SK-N-SH treated with all-trans-retinoic acid at 6 μM for 48 hours (cell line): ENCODE measurements around the gene KRT23.

Source experiments
- ATAC-seq: fragments of 200-7000 bp; cut with Tn5 transposase; 3 replicates; pipeline ENCODE4 v1.9.1; 2020; ENCODE audit warnings: mild to moderate bottlenecking, moderate library complexity
- ARNTL ChIP-seq: fragments of 450-650 bp; formaldehyde crosslinking; IDR thresholded peaks from 2 replicates; pipeline ENCODE4 v1.5.0; 2020; ENCODE audit warnings: low read depth, mild to moderate bottlenecking, moderate library complexity, borderline replicate concordance
- BACH2 ChIP-seq: fragments of 250-450 bp; sonication (Bioruptor Pico); IDR thresholded peaks from 2 replicates; pipeline ENCODE4 v1.9.0; 2021; ENCODE audit warnings: mild to moderate bottlenecking, borderline replicate concordance
- CSDC2 ChIP-seq: fragments of 250-450 bp; sonication (Bioruptor Pico); IDR thresholded peaks from 2 replicates; pipeline ENCODE4 v1.5.0; 2020; ENCODE audit warnings: mild to moderate bottlenecking, moderate library complexity
- CSRNP3 ChIP-seq: fragments of 250-450 bp; sonication (Bioruptor Pico); IDR thresholded peaks from 2 replicates; pipeline ENCODE4 v1.5.1; 2021; ENCODE audit warnings: mild to moderate bottlenecking, moderate library complexity
- ESRRG ChIP-seq: fragments of 250-450 bp; sonication (Bioruptor Pico); IDR thresholded peaks from 2 replicates; pipeline ENCODE4 v1.6.1; 2021; ENCODE audit warnings: mild to moderate bottlenecking
- GLIS3 ChIP-seq: fragments of 250-450 bp; sonication (Bioruptor Pico); IDR thresholded peaks from 2 replicates; pipeline ENCODE4 v1.5.0; 2020; ENCODE audit warnings: mild to moderate bottlenecking, moderate library complexity
- ISL1 ChIP-seq: fragments of 250-450 bp; sonication (Bioruptor Pico); IDR thresholded peaks from 2 replicates; pipeline ENCODE4 v2.1.2; 2022; ENCODE audit warnings: mild to moderate bottlenecking, moderate library complexity
- OSR1 ChIP-seq: fragments of 250-450 bp; sonication (Bioruptor Pico); IDR thresholded peaks from 2 replicates; pipeline ENCODE4 v1.8.0; 2022; ENCODE audit warnings: moderate library complexity, mild to moderate bottlenecking, inconsistent platforms
- POU6F1 ChIP-seq: fragments of 250-450 bp; sonication (Bioruptor Pico); IDR thresholded peaks from 2 replicates; pipeline ENCODE4 v1.8.0; 2021; ENCODE audit warnings: low read depth, mild to moderate bottlenecking, moderate library complexity, borderline replicate concordance
- RARB ChIP-seq: fragments of 250-450 bp; sonication (Bioruptor Pico); IDR thresholded peaks from 2 replicates; pipeline ENCODE4 v1.8.0; 2021; ENCODE audit warnings: mild to moderate bottlenecking, moderate library complexity
- SNAI2 ChIP-seq: fragments of 250-450 bp; sonication (Bioruptor Pico); IDR thresholded peaks from 2 replicates; pipeline ENCODE4 v1.5.0; 2020; ENCODE audit warnings: mild to moderate bottlenecking, moderate library complexity
- TCF4 ChIP-seq: fragments of 250-450 bp; sonication (Bioruptor Pico); IDR thresholded peaks from 2 replicates; pipeline ENCODE4 v1.8.0; 2021; ENCODE audit warnings: mild to moderate bottlenecking, moderate library complexity, borderline replicate concordance
- TOX ChIP-seq: fragments of 250-450 bp; sonication (Bioruptor Pico); IDR thresholded peaks from 2 replicates; pipeline ENCODE4 v1.8.0; 2021; ENCODE audit warnings: mild to moderate bottlenecking, moderate library complexity, borderline replicate concordance
- ZC3H10 ChIP-seq: fragments of 250-450 bp; sonication (Bioruptor Pico); IDR thresholded peaks from 2 replicates; pipeline ENCODE4 v1.5.1; 2021; ENCODE audit warnings: mild to moderate bottlenecking, moderate library complexity
- ZFP3 ChIP-seq: fragments of 250-450 bp; sonication (Bioruptor Pico); IDR thresholded peaks from 2 replicates; pipeline ENCODE4 v1.5.0; 2020; ENCODE audit warnings: mild to moderate bottlenecking, moderate library complexity
- ZFP30 ChIP-seq: fragments of 450-650 bp; formaldehyde crosslinking; IDR thresholded peaks from 2 replicates; pipeline ENCODE4 v1.5.0; 2022; ENCODE audit warnings: mild to moderate bottlenecking, moderate library complexity
- ZNF565 ChIP-seq: fragments of 450-650 bp; formaldehyde crosslinking; conservative IDR thresholded peaks from 2 replicates; pipeline ENCODE4 v1.5.0; 2020; ENCODE audit warnings: low read depth, mild to moderate bottlenecking, moderate library complexity
- ZNF70 ChIP-seq: fragments of 450-650 bp; formaldehyde crosslinking; IDR thresholded peaks from 2 replicates; pipeline ENCODE4 v1.5.0; 2020; ENCODE audit warnings: mild to moderate bottlenecking, moderate library complexity
- ZNF8 ChIP-seq: fragments of 450-650 bp; formaldehyde crosslinking; IDR thresholded peaks from 2 replicates; pipeline ENCODE4 v1.5.0; 2020; ENCODE audit warnings: mild to moderate bottlenecking, moderate library complexity
- TF ChIP-seq, protein P1 (sequence below): fragments of 250-450 bp; sonication (Bioruptor Pico); IDR thresholded peaks from 2 replicates; pipeline ENCODE4 v1.5.0; 2020; ENCODE audit warnings: mild to moderate bottlenecking, moderate library complexity
- TF ChIP-seq, protein P2 (sequence below): fragments of 250-450 bp; sonication (Bioruptor Pico); IDR thresholded peaks from 2 replicates; pipeline ENCODE4 v1.5.1; 2020; ENCODE audit warnings: low read depth, mild to moderate bottlenecking, moderate library complexity
- TF ChIP-seq, protein P3 (sequence below): fragments of 250-450 bp; sonication (Bioruptor Pico); IDR thresholded peaks from 2 replicates; pipeline ENCODE4 v1.8.0; 2020; ENCODE audit warnings: mild to moderate bottlenecking, moderate library complexity, borderline replicate concordance

The KRT23 gene

DNA sequence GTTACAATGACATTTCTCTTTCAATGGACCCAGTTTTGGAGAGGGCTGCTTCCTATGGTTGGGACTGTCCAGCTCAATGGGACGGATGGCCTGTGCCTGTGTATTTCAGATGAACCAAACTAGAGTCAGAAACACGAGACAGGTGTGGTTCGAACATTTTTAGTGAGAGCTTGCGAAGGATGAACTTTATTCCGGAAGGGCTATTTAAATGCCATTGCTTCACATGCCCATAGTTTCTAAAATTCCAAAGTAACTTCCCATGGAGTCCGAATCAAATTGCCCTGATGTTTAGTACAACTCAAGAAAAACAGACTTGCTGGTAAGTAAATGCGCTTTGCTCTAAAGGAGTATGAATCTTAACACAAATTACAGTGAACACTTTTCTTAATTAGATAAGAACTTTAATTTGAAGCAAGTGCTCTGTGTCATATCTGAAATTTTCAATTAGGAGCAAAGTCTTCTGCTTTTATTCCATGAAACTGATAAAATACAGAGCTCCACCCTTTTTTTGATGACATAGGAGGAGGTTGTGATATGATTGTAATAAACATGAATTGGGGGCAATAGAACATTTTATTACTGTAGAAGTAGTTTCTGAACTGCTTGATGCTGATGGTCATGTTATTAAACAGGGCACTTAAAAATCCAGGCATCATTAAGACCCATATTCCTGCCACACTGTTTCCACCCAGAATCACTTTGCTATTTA lies 53.7 kb downstream of the KRT23 start:
- no peak for TF ChIP-seq ARNTL (CRISPR knock-in tag)
- TF ChIP-seq, protein P1, sequence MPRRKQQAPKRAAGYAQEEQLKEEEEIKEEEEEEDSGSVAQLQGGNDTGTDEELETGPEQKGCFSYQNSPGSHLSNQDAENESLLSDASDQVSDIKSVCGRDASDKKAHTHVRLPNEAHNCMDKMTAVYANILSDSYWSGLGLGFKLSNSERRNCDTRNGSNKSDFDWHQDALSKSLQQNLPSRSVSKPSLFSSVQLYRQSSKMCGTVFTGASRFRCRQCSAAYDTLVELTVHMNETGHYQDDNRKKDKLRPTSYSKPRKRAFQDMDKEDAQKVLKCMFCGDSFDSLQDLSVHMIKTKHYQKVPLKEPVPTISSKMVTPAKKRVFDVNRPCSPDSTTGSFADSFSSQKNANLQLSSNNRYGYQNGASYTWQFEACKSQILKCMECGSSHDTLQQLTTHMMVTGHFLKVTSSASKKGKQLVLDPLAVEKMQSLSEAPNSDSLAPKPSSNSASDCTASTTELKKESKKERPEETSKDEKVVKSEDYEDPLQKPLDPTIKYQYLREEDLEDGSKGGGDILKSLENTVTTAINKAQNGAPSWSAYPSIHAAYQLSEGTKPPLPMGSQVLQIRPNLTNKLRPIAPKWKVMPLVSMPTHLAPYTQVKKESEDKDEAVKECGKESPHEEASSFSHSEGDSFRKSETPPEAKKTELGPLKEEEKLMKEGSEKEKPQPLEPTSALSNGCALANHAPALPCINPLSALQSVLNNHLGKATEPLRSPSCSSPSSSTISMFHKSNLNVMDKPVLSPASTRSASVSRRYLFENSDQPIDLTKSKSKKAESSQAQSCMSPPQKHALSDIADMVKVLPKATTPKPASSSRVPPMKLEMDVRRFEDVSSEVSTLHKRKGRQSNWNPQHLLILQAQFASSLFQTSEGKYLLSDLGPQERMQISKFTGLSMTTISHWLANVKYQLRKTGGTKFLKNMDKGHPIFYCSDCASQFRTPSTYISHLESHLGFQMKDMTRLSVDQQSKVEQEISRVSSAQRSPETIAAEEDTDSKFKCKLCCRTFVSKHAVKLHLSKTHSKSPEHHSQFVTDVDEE: no peak
- TF ChIP-seq, protein P2, sequence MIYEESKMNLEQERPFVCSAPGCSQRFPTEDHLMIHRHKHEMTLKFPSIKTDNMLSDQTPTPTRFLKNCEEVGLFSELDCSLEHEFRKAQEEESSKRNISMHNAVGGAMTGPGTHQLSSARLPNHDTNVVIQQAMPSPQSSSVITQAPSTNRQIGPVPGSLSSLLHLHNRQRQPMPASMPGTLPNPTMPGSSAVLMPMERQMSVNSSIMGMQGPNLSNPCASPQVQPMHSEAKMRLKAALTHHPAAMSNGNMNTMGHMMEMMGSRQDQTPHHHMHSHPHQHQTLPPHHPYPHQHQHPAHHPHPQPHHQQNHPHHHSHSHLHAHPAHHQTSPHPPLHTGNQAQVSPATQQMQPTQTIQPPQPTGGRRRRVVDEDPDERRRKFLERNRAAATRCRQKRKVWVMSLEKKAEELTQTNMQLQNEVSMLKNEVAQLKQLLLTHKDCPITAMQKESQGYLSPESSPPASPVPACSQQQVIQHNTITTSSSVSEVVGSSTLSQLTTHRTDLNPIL (CRISPR knock-in tag): no peak
- no peak for TF ChIP-seq ZFP3
- no peak for TF ChIP-seq TCF4 (CRISPR knock-in tag)
- no peak for TF ChIP-seq ZNF8 (CRISPR knock-in tag)
- TF ChIP-seq CSRNP3 (CRISPR knock-in tag): no peak
- no peak for TF ChIP-seq POU6F1 (CRISPR knock-in tag)
- no peak for TF ChIP-seq BACH2 (CRISPR knock-in tag)
- no peak for TF ChIP-seq OSR1 (CRISPR knock-in tag)
- TF ChIP-seq TOX: no peak
- no peak for TF ChIP-seq ZNF565 (CRISPR knock-in tag)
- TF ChIP-seq ZNF70 (CRISPR knock-in tag): no peak
- TF ChIP-seq ISL1 (CRISPR knock-in tag): no peak
- TF ChIP-seq ZFP30 (CRISPR knock-in tag): no peak
- TF ChIP-seq SNAI2 (CRISPR knock-in tag): no peak
- no peak for TF ChIP-seq ZC3H10 (CRISPR knock-in tag)
- TF ChIP-seq GLIS3 (CRISPR knock-in tag): no peak
- no peak for TF ChIP-seq RARB (CRISPR knock-in tag)
- TF ChIP-seq, protein P3, sequence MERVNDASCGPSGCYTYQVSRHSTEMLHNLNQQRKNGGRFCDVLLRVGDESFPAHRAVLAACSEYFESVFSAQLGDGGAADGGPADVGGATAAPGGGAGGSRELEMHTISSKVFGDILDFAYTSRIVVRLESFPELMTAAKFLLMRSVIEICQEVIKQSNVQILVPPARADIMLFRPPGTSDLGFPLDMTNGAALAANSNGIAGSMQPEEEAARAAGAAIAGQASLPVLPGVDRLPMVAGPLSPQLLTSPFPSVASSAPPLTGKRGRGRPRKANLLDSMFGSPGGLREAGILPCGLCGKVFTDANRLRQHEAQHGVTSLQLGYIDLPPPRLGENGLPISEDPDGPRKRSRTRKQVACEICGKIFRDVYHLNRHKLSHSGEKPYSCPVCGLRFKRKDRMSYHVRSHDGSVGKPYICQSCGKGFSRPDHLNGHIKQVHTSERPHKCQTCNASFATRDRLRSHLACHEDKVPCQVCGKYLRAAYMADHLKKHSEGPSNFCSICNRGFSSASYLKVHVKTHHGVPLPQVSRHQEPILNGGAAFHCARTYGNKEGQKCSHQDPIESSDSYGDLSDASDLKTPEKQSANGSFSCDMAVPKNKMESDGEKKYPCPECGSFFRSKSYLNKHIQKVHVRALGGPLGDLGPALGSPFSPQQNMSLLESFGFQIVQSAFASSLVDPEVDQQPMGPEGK: no peak
- no peak for ATAC-seq

DNA sequence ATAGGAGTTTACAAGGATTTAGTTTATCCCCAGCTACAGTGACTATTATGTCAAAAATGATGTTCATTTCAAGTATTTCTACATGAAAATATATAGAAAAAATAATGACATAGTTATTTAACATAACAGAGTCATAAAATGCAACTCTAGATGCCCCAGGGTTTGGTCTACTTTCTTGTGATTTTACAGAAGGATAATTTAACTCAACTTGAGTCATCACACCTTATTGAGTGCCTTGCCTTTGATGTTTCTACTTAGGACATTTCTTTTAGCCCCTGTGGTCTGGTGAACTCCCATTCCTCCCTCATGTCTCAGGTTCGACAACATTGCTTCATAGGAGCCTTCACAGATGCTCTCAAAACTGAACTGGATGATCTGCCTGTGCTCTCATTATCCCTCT lies 54.4 kb downstream of the KRT23 start:
- no peak for ATAC-seq
- TF ChIP-seq OSR1 (CRISPR knock-in tag) (no peak), ZNF70 (CRISPR knock-in tag) (no peak), POU6F1 (CRISPR knock-in tag) (no peak), SNAI2 (CRISPR knock-in tag) (no peak), CSDC2 (CRISPR knock-in tag) (no peak), ESRRG (CRISPR knock-in tag) (no peak), GLIS3 (CRISPR knock-in tag) (no peak), ZFP3 (no peak), ZNF8 (CRISPR knock-in tag) (no peak), ZNF565 (CRISPR knock-in tag) (no peak)
- TF ChIP-seq, protein P2 (CRISPR knock-in tag): no peak
